Fibroblast of lung (primary cell): ENCODE measurements around the gene TRIM47. TPM values are rescaled to one million over a fixed set of nuclear protein-coding genes. Genes with fewer than 3 reads are reported as not detected.

Source experiments
- DNase-seq, 2 donors: peaks; one replicate each; pipeline versions ENCODE4 v3.0.0 to v3.0.0-alpha.2; 2010; ENCODE audit warnings: low read depth in 2 of 2
- H2AFZ ChIP-seq: 2 replicates; pipeline ENCODE4 v1.5.1; 2012; ENCODE audit warnings: low read length, control low read depth, inconsistent platforms
- H3K27ac ChIP-seq: 2 replicates; pipeline ENCODE4 v1.5.1; 2011; ENCODE audit warnings: low read length, control low read depth; ENCODE audit not compliant: insufficient read depth
- H3K27me3 ChIP-seq: 2 replicates; pipeline ENCODE4 v1.5.1; 2011; ENCODE audit warnings: mild to moderate bottlenecking, low read length; ENCODE audit not compliant: control insufficient read depth, insufficient read depth
- H3K36me3 ChIP-seq: 2 replicates; pipeline ENCODE4 v1.5.1; 2011; ENCODE audit warnings: low read length; ENCODE audit not compliant: control insufficient read depth, insufficient read depth
- H3K4me1 ChIP-seq: 2 replicates; pipeline ENCODE4 v1.5.1; 2011; ENCODE audit warnings: low read length; ENCODE audit not compliant: control insufficient read depth, insufficient read depth; ENCODE audit errors: extremely low read depth
- H3K4me2 ChIP-seq: 2 replicates; pipeline ENCODE4 v1.5.1; 2011; ENCODE audit warnings: low read length, control low read depth; ENCODE audit not compliant: insufficient read depth; ENCODE audit errors: extremely low read depth
- H3K4me3 ChIP-seq, 4 experiments: fragments of 200-600 bp in 1 of 4; sonication (generic) in 1 of 4; replicated peaks in 1 of 4; 2 replicates each; pipeline ENCODE4 v1.5.1; 2011 to 2016; ENCODE audit warnings: low read length in 4 of 4, low read depth in 3 of 4, mild to moderate bottlenecking in 3 of 4, control low read depth in 2 of 4, inconsistent platforms in 1 of 4, mixed read lengths in 1 of 4; ENCODE audit not compliant: insufficient read depth in 1 of 4; ENCODE audit errors: control extremely low read depth in 1 of 4
- H3K79me2 ChIP-seq: 2 replicates; pipeline ENCODE4 v1.5.1; 2012; ENCODE audit warnings: mild to moderate bottlenecking, low read length, inconsistent platforms; ENCODE audit not compliant: control insufficient read depth, insufficient read depth
- H3K9ac ChIP-seq: 2 replicates; pipeline ENCODE4 v1.5.1; 2011; ENCODE audit warnings: mild to moderate bottlenecking, low read length, control low read depth; ENCODE audit not compliant: insufficient read depth
- H3K9me3 ChIP-seq: 2 replicates; pipeline ENCODE4 v1.5.1; 2012; ENCODE audit warnings: low read depth, low read length; ENCODE audit not compliant: control insufficient read depth, insufficient read depth
- H4K20me1 ChIP-seq: 2 replicates; pipeline ENCODE4 v1.5.1; 2011; ENCODE audit warnings: low read length; ENCODE audit not compliant: control insufficient read depth, insufficient read depth; ENCODE audit errors: extremely low read depth
- CTCF ChIP-seq, 2 donors: IDR thresholded peaks in 1 of 2; conservative IDR thresholded peaks in 1 of 2; 1 replicate in 1 of 2; 2 replicates in 1 of 2; pipeline ENCODE4 v1.5.1; 2011 to 2012; ENCODE audit warnings: low read length in 2 of 2, control low read depth in 1 of 2, inconsistent platforms in 1 of 2, low read depth in 1 of 2, mild to moderate bottlenecking in 1 of 2
- EZH2 ChIP-seq: IDR thresholded peaks from 2 replicates; pipeline ENCODE4 v1.5.1; 2012; ENCODE audit warnings: low read length, control low read depth, mild to moderate bottlenecking; ENCODE audit errors: missing control alignments
- polyA plus RNA-seq, 2 donors: library from polyadenylated mRNA; depleted of rRNA in 1 of 2; stranded (reverse) in 1 of 2; unstranded in 1 of 2; fragments of >200 nt; gene quantifications; 2 replicates each; pipeline ENCODE4 v1.2.1, GENCODE V29; 2011 to 2012; ENCODE audit warnings: missing spikeins in 1 of 2
- total RNA-seq: library from RNA; depleted of rRNA; stranded (reverse); fragments of >200 nt; gene quantifications from 2 replicates; pipeline ENCODE4 v1.2.1, GENCODE V29; 2014

The TRIM47 gene
- total and polyA plus RNA-seq, 2 donors (not counting 1 experiment from before 2014, with no cell fraction given): 2.2 to 16.0 TPM

GRCh38 chr17:75825748-75826370 is 52.5 kb downstream of the TRIM47 start:
- H4K20me1 ChIP-seq: no peaks in the 10 kb centered on the region
- H3K27ac ChIP-seq: no peak overlapping the region
- H3K9me3 ChIP-seq: no peaks in the 10 kb centered on the region
- no peak overlapping the region for H3K4me3 ChIP-seq
- H3K79me2 ChIP-seq: no peaks in the 10 kb centered on the region
- no peak for TF ChIP-seq EZH2
- TF ChIP-seq CTCF (conservative IDR thresholded peaks at IDR 0.05 in 1 of 2, IDR thresholded peaks at IDR 0.05 in 1 of 2; ENCODE audit: low read depth in 1 of 2, low read length in 2 of 2): no peak
- DNase-seq: no peak
- peaks cover 5% of the 10 kb centered on the region for H3K36me3 ChIP-seq
- no peak overlapping the region for H3K4me2 ChIP-seq
- H3K27me3 ChIP-seq: no peaks in the 10 kb centered on the region
- no peak overlapping the region for H2AFZ ChIP-seq
- no peaks in the 10 kb centered on the region for H3K4me1 ChIP-seq
- H3K9ac ChIP-seq: no peak overlapping the region

GRCh38 chr17:75825149-75825552 is 53.2 kb downstream of the TRIM47 start:
- Histone ChIP-seq H3K4me2 (no peak overlapping the region), H3K36me3 (peaks cover 8% of the 10 kb centered on the region), H3K9ac (no peak overlapping the region), H2AFZ (no peak overlapping the region), H3K4me3 (no peak overlapping the region), H3K4me1 (no peaks in the 10 kb centered on the region), H3K79me2 (no peaks in the 10 kb centered on the region), H4K20me1 (no peaks in the 10 kb centered on the region), H3K27me3 (no peaks in the 10 kb centered on the region), H3K9me3 (no peaks in the 10 kb centered on the region), H3K27ac (no peak overlapping the region)
- no peak for DNase-seq
- no peak for TF ChIP-seq CTCF (conservative IDR thresholded peaks at IDR 0.05 in 1 of 2, IDR thresholded peaks at IDR 0.05 in 1 of 2; ENCODE audit: low read depth in 1 of 2, low read length in 2 of 2)
- no peak for TF ChIP-seq EZH2

GRCh38 chr17:75824666-75825065 is 53.7 kb downstream of the TRIM47 start:
- Histone ChIP-seq H3K36me3 (peaks cover 13% of the 10 kb centered on the region), H3K9ac (no peak overlapping the region), H3K9me3 (no peaks in the 10 kb centered on the region), H3K4me3 (no peak overlapping the region), H3K27me3 (no peaks in the 10 kb centered on the region), H2AFZ (no peak overlapping the region), H3K27ac (no peak overlapping the region), H3K4me1 (no peaks in the 10 kb centered on the region), H3K79me2 (no peaks in the 10 kb centered on the region), H4K20me1 (no peaks in the 10 kb centered on the region), H3K4me2 (no peak overlapping the region)
- DNase-seq: no peak
- TF ChIP-seq EZH2 (no peak), CTCF (conservative IDR thresholded peaks at IDR 0.05 in 1 of 2, IDR thresholded peaks at IDR 0.05 in 1 of 2; ENCODE audit: low read depth in 1 of 2, low read length in 2 of 2) (no peak)

Other genes starting within 250 kb of the TRIM47 start
- under 0.01 and 0.17 TPM in 2 replicates for gene SMIM5, start 245.1 kb downstream of the TRIM47 start, total RNA-seq
- 0.05 TPM in 1 of 2 replicates, not detected in the other for gene SMIM5, start 245.1 kb downstream of the TRIM47 start, polyA plus RNA-seq
- 18.5 and 26.3 TPM in 2 replicates for gene RECQL5, start 211.4 kb downstream of the TRIM47 start, total RNA-seq
- gene RECQL5, start 211.4 kb downstream of the TRIM47 start, polyA plus RNA-seq: 8.4 and 9.9 TPM in 2 replicates
- 40.6 and 43.9 TPM in 2 replicates for gene SAP30BP, start 211.2 kb downstream of the TRIM47 start, total RNA-seq
- 61.0 and 84.5 TPM in 2 replicates for gene SAP30BP, start 211.2 kb downstream of the TRIM47 start, polyA plus RNA-seq
- gene ITGB4, start 157.1 kb downstream of the TRIM47 start, total RNA-seq: 0.17 and 0.26 TPM in 2 replicates
- 0.17 and 0.58 TPM in 2 replicates for gene ITGB4, start 157.1 kb downstream of the TRIM47 start, polyA plus RNA-seq
- 36.7 and 62.8 TPM in 2 replicates for gene GALK1, start 113.4 kb downstream of the TRIM47 start, total RNA-seq
- gene GALK1, start 113.4 kb downstream of the TRIM47 start, polyA plus RNA-seq: 8.6 and 10.2 TPM in 2 replicates
- 11.3 and 15.0 TPM in 2 replicates for gene UNK, start 93.8 kb downstream of the TRIM47 start, total RNA-seq
- gene UNK, start 93.8 kb downstream of the TRIM47 start, polyA plus RNA-seq: 15.2 and 18.0 TPM in 2 replicates
- 1.5 TPM in 2 replicates for gene UNC13D, start 34.2 kb downstream of the TRIM47 start, total RNA-seq
- 0.12 and 0.22 TPM in 2 replicates for gene UNC13D, start 34.2 kb downstream of the TRIM47 start, polyA plus RNA-seq
- gene WBP2, start 23.2 kb downstream of the TRIM47 start, total RNA-seq: 20.5 and 39.5 TPM in 2 replicates
- 53.4 and 56.1 TPM in 2 replicates for gene WBP2, start 23.2 kb downstream of the TRIM47 start, polyA plus RNA-seq
- gene TRIM65, start 18.4 kb upstream of the TRIM47 start, total RNA-seq: 15.9 and 17.2 TPM in 2 replicates
- gene TRIM65, start 18.4 kb upstream of the TRIM47 start, polyA plus RNA-seq: 4.3 TPM in 2 replicates
- gene MRPL38, start 26.3 kb upstream of the TRIM47 start, total RNA-seq: 30.8 and 36.0 TPM in 2 replicates
- 19.3 and 29.7 TPM in 2 replicates for gene MRPL38, start 26.3 kb upstream of the TRIM47 start, polyA plus RNA-seq
- 10.5 and 11.2 TPM in 2 replicates for gene FBF1, start 62.5 kb upstream of the TRIM47 start, total RNA-seq
- 1.6 and 2.6 TPM in 2 replicates for gene FBF1, start 62.5 kb upstream of the TRIM47 start, polyA plus RNA-seq
- gene ACOX1, start 100.6 kb upstream of the TRIM47 start, total RNA-seq: 44.4 and 70.5 TPM in 2 replicates
- 30.0 and 31.3 TPM in 2 replicates for gene ACOX1, start 100.6 kb upstream of the TRIM47 start, polyA plus RNA-seq
- 9.4 and 12.6 TPM in 2 replicates for gene TEN1, start 100.7 kb upstream of the TRIM47 start, total RNA-seq
- 10.3 and 11.4 TPM in 2 replicates for gene TEN1, start 100.7 kb upstream of the TRIM47 start, polyA plus RNA-seq
- 1.3 TPM in 2 replicates for gene CDK3, start 122.3 kb upstream of the TRIM47 start, total RNA-seq
- 1.7 and 2.3 TPM in 2 replicates for gene CDK3, start 122.3 kb upstream of the TRIM47 start, polyA plus RNA-seq
- not detected in 2 replicates for gene EVPL, start 148.7 kb upstream of the TRIM47 start, total RNA-seq
- gene EVPL, start 148.7 kb upstream of the TRIM47 start, polyA plus RNA-seq: not detected in 2 replicates
- 23.6 and 34.0 TPM in 2 replicates for gene SRP68, start 193.9 kb upstream of the TRIM47 start, total RNA-seq
- gene SRP68, start 193.9 kb upstream of the TRIM47 start, polyA plus RNA-seq: 68.6 and 81.5 TPM in 2 replicates
- gene GALR2, start 196.2 kb upstream of the TRIM47 start, total RNA-seq: not detected in 2 replicates
- gene GALR2, start 196.2 kb upstream of the TRIM47 start, polyA plus RNA-seq: not detected in 2 replicates
- not detected in 2 replicates for gene ZACN, start 200.6 kb upstream of the TRIM47 start, total RNA-seq
- gene ZACN, start 200.6 kb upstream of the TRIM47 start, polyA plus RNA-seq: not detected in 2 replicates
- 76.8 and 88.8 TPM in 2 replicates for gene EXOC7, start 225.2 kb upstream of the TRIM47 start, total RNA-seq
- 66.8 and 85.4 TPM in 2 replicates for gene EXOC7, start 225.2 kb upstream of the TRIM47 start, polyA plus RNA-seq